GM13976 (cell line): ENCODE results near the gene ULK1.
A peak's percentile ranks its signal among the peaks of the same experiment; 100 is the strongest.
"Not testable (repeated sequence)": the region's sequence is repeated elsewhere in the genome, so short reads cannot be mapped to it uniquely, and the experiment has no call there.

ENCODE experiments used
- DNase-seq: peaks from one replicate; pipeline ENCODE4 v3.0.0; 2012; ENCODE audit warnings: low spot score
- in situ Hi-C: fragments of 300-500 bp; cut with MboI; formaldehyde crosslinking; loops from one replicate; pipeline ENCODE4 v1.12.0; 2022; ENCODE audit warnings: low sequenced_read_pairs, mixed read lengths, inconsistent platforms; ENCODE audit not compliant: unreplicated experiment
- TF ChIP-seq, protein P1 (sequence below): IDR thresholded peaks from 2 replicates; pipeline ENCODE4 v1.5.1; 2012; ENCODE audit warnings: borderline replicate concordance, mild to moderate bottlenecking; ENCODE audit not compliant: insufficient read depth; ENCODE audit errors: extremely low read depth, missing control alignments, control extremely low read depth

The ULK1 gene

DNA sequence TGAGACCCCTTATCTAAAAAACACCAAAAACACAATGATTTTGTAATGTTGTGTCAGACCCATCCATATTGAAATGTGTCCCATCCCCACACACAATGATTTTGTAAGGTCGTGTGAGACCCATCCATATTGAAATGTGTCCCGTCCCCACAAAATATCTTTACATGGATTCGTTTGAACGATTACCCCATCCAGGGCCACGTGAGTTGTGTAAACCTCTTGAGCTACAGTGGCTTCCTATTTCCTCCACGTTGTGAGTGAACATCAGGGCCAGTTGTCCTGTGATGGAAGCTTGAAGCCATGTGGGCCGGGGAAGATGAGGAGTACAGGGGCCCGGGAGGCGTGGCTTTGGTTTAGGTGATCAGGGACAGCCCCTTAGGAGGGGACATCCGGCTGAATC lies 27.0 kb upstream of the ULK1 start:
- in situ Hi-C loops: no loop called here
- TF ChIP-seq, protein P1, sequence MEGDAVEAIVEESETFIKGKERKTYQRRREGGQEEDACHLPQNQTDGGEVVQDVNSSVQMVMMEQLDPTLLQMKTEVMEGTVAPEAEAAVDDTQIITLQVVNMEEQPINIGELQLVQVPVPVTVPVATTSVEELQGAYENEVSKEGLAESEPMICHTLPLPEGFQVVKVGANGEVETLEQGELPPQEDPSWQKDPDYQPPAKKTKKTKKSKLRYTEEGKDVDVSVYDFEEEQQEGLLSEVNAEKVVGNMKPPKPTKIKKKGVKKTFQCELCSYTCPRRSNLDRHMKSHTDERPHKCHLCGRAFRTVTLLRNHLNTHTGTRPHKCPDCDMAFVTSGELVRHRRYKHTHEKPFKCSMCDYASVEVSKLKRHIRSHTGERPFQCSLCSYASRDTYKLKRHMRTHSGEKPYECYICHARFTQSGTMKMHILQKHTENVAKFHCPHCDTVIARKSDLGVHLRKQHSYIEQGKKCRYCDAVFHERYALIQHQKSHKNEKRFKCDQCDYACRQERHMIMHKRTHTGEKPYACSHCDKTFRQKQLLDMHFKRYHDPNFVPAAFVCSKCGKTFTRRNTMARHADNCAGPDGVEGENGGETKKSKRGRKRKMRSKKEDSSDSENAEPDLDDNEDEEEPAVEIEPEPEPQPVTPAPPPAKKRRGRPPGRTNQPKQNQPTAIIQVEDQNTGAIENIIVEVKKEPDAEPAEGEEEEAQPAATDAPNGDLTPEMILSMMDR: no peak
- DNase-seq: no peak

DNA sequence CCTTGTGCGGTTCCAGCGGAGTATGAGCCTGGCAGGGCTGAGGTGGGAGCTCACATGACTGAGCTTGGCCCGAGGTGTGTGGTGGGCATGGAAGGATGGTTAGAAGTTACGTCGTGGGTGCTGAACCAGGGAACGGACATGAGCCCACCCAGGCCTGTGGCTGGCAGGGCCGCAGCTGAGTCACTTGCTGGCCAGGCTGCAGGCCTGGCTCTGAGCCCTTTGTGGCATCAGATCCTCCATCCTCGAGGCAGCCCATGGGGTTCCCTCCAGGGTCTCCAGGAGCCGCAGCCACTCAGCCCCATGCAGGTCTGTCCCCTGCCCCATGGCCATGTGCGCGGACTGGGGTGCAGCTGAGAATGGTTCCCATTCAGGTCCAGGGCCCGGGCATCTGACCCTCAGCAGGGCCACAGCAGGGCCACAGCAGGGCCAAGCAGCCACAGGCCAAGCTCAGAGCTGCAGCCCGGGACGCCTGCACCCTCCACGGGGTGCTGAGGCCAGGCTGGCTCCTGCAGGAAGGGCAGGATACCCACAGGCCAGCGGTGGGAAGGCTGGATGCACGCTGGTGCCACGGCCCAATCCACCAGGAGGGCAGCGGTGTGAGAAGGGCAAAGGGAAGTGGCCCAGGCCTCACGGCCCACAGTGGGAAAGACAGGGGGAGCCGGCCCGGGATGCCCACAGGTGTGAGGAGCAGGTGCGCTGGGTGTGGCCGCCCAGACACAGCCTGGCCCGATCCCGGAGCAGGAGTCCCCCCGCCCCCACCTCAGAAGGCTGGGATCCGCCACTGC lies 26.3 kb upstream of the ULK1 start:
- TF ChIP-seq, protein P1: no peak
- in situ Hi-C loops: no loop called here
- DNase-seq: no peak

DNA sequence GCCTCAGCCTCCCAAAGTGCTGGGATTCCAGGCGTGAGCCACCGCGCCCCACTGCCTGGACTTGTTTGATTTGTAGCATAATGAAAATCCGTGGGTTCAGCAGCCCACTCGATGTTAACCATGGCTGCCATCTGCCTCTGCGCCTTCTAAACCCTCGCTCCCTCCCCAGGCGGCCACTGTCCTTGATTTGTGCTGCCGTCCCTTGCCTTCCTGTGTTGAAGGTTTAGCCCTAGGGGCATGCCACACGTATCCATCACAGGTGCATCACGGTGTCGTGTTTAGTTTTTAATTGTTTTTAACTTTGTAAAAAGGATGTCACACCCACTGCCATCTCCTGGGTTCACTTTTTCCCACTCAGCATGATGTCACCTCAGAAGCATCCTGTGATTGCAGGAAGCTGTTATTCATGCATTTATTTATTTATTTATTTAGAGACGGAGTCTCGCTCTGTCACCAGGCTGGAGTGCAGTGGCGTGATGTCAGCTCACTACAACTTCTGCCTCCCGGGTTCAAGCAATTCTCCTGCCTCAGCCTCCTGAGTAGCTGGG lies 24.5 kb upstream of the ULK1 start:
- TF ChIP-seq, protein P1: no peak
- in situ Hi-C loops: no loop called here
- DNase-seq: peak; percentile 8

DNA sequence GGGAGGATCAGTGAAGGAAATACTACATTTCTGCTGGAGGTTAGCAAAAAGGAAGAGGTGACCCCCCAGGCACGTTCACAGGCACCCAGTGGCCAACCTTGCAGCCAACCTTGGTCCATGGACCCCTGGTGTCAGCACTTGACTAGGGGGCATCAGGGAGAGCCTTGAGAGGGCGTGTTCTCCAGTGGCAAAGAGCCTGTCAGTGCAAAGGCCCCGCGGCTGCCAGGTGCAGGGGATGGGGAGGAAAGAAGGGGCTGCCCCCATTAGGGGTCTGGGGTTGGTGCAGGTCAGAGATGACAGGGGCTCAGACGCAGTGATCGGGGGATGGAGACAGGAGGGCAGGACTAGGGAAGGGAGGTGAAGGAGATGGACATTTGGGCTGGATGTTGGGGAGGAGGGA lies 22.7 kb upstream of the ULK1 start:
- TF ChIP-seq, protein P1: no peak
- in situ Hi-C loops: no loop called here
- peak; percentile 14 for DNase-seq

DNA sequence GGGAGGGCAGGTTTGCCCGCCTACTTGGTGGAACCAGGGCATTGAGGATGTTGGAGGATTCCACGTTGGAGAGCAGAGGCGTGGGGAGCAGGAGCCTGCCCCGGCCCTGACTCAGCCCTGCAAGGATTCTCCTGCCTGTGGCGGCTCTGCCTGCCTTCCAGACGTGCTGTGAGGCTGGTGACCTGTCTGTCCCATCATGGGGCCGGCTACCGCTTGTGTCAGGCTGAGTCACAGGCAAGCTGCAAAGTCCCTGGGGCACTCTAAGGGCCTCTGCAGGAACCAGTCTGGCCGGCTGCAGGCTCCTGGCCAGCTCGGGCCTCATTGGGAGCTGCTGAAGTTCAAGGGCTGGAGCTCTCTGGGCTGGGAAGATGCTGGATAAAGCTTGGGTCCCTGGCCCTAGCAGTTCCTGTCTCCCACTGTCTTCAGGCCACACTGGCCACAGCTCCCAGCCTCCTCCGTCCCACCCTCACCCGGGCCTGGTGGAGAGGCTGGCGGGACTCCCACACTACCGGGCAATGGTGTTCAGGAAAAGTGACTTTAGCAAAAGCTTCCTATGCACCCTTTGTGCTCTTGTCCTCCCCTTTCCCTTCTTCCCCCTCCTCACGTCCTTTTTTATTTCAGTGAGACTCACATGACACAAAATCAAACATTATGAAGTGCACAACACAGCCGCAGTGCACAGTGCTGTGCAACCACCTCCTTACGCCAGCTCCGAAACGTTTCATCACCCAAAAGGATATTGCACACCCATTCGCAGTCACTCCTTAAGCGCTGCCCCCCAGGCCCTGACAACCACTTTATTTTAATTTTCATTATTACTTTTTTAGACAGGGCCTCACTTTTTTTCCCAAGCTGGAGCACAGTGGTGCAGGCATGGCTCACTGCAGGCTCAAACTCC lies 22.0 kb upstream of the ULK1 start:
- peak; percentile 18 for DNase-seq
- TF ChIP-seq, protein P1: no peak
- in situ Hi-C loops: no loop called here

DNA sequence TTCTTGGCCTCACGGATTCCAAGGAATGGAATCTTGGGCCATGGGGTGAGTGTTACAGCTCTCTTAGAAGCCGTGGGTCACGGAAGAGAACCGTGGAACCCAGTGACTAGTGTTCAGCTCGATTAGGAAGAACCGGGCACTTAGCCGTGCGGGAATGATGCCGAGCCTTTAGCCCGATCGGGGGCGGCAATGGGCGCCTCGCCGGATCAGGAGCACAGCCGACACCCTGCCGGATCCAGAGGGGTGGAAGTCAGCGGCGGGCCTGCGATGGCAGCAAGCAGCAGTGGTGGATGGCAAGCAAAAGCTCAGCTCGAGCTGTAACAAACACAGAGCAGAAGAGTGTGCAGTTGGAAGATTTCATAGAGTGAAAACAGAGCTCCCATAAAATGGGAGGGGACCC lies 21.1 kb upstream of the ULK1 start:
- in situ Hi-C loops: no loop called here
- TF ChIP-seq, protein P1: no peak
- no peak for DNase-seq

DNA sequence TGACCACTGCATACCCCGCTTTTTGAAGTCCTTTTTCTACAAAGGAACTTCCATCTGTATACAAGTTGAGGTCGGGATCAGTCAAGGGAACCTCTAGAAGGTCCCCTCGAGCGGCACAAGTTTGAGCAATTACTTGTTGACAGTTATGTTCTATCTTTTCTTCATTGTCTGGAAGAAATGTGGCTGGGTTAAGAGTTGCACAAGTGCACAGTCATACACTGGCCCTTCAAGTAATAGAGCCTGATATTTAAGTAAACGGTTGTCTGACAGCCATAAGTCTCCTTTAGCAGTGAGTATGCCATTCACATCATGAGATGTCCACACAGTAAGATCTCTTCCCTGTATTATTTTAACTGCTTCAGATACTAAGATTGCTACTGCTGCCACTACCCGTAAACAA lies 19.4 kb upstream of the ULK1 start:
- in situ Hi-C loops, DNase-seq: not testable (repeated sequence)

DNA sequence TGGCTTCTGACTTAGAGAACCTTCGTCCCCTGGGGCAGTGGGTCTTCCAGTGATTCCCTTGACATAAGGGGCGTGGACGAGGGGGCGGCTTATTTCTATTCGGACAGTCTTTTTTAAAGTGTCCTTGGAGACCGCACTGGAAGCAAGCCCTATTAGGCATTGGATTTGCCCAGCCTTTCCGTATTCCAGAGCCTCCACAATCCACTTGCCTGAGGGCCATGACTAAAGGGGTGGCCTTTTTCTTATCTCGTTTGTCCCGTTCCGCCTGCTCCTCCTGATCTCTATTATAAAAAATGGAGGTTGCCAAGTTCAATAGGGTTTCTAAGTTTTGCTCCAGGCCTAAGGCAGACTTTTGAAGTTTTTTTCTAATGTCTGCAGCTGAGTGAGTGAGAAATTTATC lies 17.2 kb upstream of the ULK1 start:
- DNase-seq, in situ Hi-C loops: not testable (repeated sequence)

DNA sequence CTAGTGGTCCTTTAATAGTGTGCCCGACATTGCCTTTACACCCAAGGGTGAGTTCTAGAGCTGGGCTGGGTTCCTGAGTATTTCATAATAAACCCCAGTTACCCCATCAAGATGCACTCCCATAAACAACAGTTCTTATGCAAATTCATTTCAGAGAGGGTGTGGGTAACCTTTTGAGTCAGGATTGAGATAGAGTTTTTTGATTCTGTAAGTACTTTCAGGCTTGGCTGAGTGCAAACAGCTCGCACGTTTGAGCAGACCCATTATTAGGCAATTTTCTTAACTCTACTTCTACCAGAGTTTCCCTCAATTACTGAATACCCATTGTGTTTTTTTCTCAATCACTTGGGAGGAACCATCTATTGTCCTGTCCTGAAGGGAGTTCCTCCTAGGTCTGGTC lies 16.0 kb upstream of the ULK1 start:
- DNase-seq, in situ Hi-C loops: not testable (repeated sequence)
